Activated CD4-positive, alpha-beta T cell treated with anti-CD3 and anti-CD28 coated beads, Interleukin-2, amount 10 ng/mL, durations not matched to agents 7 days and 5 days (primary cell): ENCODE data around the gene TUBGCP3. TPM values are rescaled to one million over a fixed set of nuclear protein-coding genes. Genes with fewer than 3 reads are reported as not detected.

ENCODE experiments used
- CTCF ChIA-PET: fragments of 350-600 bp; sonication (Branson Sonifier 250); formaldehyde crosslinking; loops from one replicate; lab custom pipeline; 2021; ENCODE audit warnings: antibody characterized with exemption; lab: Charles Lee
- POLR2A ChIA-PET: fragments of 350-600 bp; sonication (Branson Sonifier 250); formaldehyde crosslinking; loops from one replicate; lab custom pipeline; 2021; ENCODE audit warnings: antibody characterized with exemption; lab: Charles Lee
- DNase-seq: peaks from one replicate; pipeline ENCODE4 v3.0.0-alpha.2; 2020
- H3K27ac Mint-ChIP-seq: one replicate; pipeline ENCODE4 v1.8.0; 2021; ENCODE audit warnings: mild to moderate bottlenecking, moderate library complexity, mixed read lengths
- H3K27me3 Mint-ChIP-seq: one replicate; pipeline ENCODE4 v1.8.0; 2021; ENCODE audit warnings: mixed read lengths
- H3K36me3 Mint-ChIP-seq: one replicate; pipeline ENCODE4 v1.8.0; 2021; ENCODE audit warnings: low read depth, mixed read lengths
- H3K4me1 Mint-ChIP-seq: one replicate; pipeline ENCODE4 v1.8.0; 2021; ENCODE audit warnings: mixed read lengths
- H3K4me3 Mint-ChIP-seq: one replicate; pipeline ENCODE4 v1.8.0; 2021; ENCODE audit warnings: mild to moderate bottlenecking, moderate library complexity, mixed read lengths
- H3K9me3 Mint-ChIP-seq: one replicate; pipeline ENCODE4 v1.8.0; 2021; ENCODE audit warnings: mixed read lengths
- total RNA-seq, 2 experiments: library from RNA; stranded (reverse); gene quantifications; one replicate each; pipeline ENCODE4 v1.2.3, GENCODE V29; 2021

The TUBGCP3 gene
- total RNA-seq, 2 experiments from 2014 or later = 59.7 to 67.7 TPM

- no peak overlapping the region for H3K27ac Mint-ChIP-seq
- POLR2A ChIA-PET = no interaction called here
Measured at GRCh38 chr13:112529216-112529615, 58.7 kb downstream of the TUBGCP3 start.

DNA sequence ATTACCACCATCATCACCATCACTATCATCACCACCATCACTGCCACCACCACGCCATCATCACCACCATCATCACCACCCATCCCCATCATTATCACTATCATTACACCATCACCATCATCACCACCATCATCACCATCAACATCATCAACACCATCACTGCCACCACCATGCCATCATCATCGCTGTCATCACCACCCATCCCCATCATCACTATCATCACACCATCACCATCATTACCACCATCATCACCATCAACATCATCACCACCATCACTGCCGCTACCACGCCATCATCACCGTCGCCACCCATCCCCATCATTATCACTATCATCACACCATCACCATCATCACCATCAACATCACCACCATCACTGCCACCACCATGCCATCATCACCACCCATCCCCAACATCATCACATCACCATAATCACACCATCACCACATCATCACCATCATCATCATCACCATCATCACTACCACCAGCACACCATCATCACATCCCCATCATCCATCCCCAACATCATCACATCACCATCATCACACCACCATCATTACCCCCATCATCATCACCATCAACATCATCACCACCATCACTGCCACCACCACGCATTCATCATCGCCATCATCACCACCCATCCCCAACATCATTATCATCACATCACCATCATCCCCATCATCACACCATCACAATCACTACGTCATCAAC lies 61.7 kb downstream of the TUBGCP3 start:
- CTCF ChIA-PET = no interaction called here
- H3K4me1 Mint-ChIP-seq = no peaks in the 10 kb centered on the region
- POLR2A ChIA-PET = no interaction called here
- H3K27me3 Mint-ChIP-seq = no peaks in the 10 kb centered on the region
- peaks cover 1% of the 10 kb centered on the region for H3K36me3 Mint-ChIP-seq
- no peak overlapping the region for H3K27ac Mint-ChIP-seq
- no peak for DNase-seq
- no peak overlapping the region for H3K4me3 Mint-ChIP-seq
- no peaks in the 10 kb centered on the region for H3K9me3 Mint-ChIP-seq

More at GRCh38 chr13:112529216-112529615, 58.7 kb downstream of the TUBGCP3 start:
- H3K4me1 Mint-ChIP-seq = peaks cover 9% of the 10 kb centered on the region
- H3K27me3 Mint-ChIP-seq = no peaks in the 10 kb centered on the region
- no peaks in the 10 kb centered on the region for H3K9me3 Mint-ChIP-seq
- no peaks in the 10 kb centered on the region for H3K36me3 Mint-ChIP-seq
- no peak for DNase-seq
- CTCF ChIA-PET = interaction anchor here (0.7 kb wide), 1 partner anchor 361 kb away, joined by 3 read pairs; no protein-coding TSS in a partner anchor
- H3K4me3 Mint-ChIP-seq = no peak overlapping the region

DNA sequence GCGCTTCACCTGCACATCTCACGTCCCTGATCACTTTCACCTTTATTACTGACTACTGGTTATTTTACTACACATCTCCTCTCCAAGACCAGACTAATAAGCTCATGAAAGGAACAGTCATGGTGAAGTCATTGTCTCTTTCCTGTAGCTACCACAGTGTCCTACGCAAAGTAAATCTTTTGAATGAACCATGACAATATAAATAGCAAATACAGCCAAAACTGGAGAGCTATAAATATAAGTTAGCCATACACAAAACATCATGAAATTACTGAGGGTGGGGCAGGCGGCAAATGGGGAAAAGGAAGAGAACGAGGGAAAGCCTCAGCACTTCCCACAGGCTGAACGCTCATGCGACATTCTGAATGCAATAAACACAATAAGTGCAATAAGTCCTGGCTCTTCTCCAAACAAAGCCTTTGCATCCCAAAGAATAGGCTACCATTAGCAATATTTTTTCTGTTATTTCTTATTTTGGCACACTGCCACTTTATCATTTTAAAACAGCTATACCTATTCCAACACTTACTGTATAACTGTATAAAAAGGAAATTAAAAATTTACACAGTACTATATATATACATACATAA lies 62.5 kb downstream of the TUBGCP3 start:
- Mint-ChIP-seq H3K9me3 (no peaks in the 10 kb centered on the region), H3K27me3 (no peaks in the 10 kb centered on the region), H3K36me3 (peaks cover 3% of the 10 kb centered on the region), H3K27ac (no peak overlapping the region), H3K4me3 (no peak overlapping the region), H3K4me1 (peaks cover 2% of the 10 kb centered on the region)
- DNase-seq = no peak
- CTCF ChIA-PET = interaction anchor here (0.6 to 1.0 kb wide), 2 partner anchors 9 to 40 kb away, joined by 3 read pairs; no protein-coding TSS in a partner anchor
- POLR2A ChIA-PET = no interaction called here

DNA sequence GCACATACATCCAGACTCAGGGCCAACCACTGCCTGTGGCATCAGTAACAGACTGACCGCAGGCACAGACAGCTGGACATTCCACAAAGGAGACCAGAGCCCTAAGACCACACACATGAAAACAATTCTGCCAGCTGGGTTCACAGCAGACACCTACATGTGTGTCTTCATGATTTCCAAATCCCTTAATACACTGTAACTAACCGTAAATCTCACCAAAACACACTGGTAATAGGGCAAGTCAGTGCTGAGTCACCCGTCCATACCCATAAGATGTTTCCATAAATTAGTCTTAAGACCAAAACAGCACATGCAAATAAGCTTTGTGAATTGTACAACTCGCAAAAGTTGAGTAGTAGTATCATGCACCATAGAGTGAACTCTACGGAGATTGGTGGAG lies 65.4 kb downstream of the TUBGCP3 start:
- no peaks in the 10 kb centered on the region for H3K27me3 Mint-ChIP-seq
- ChIA-PET CTCF (no interaction called here), POLR2A (no interaction called here)
- no peaks in the 10 kb centered on the region for H3K9me3 Mint-ChIP-seq
- peaks cover 13% of the 10 kb centered on the region for H3K36me3 Mint-ChIP-seq
- H3K4me1 Mint-ChIP-seq = peaks cover 2% of the 10 kb centered on the region
- H3K4me3 Mint-ChIP-seq = no peak overlapping the region
- no peak overlapping the region for H3K27ac Mint-ChIP-seq
- no peak for DNase-seq

GRCh38 chr13:112521073-112521685 lies 66.8 kb downstream of the TUBGCP3 start:
- Mint-ChIP-seq H3K9me3 (no peaks in the 10 kb centered on the region), H3K4me3 (no peak overlapping the region), H3K27ac (no peak overlapping the region), H3K36me3 (peaks cover 16% of the 10 kb centered on the region), H3K27me3 (no peaks in the 10 kb centered on the region), H3K4me1 (peaks cover 2% of the 10 kb centered on the region)
- CTCF ChIA-PET = interaction anchor here (0.6 kb wide), 2 partner anchors 12 to 53 kb away, joined by 3 read pairs; no protein-coding TSS in a partner anchor
- POLR2A ChIA-PET = no interaction called here
- no peak for DNase-seq

GRCh38 chr13:112519517-112520060 lies 68.4 kb downstream of the TUBGCP3 start:
- Mint-ChIP-seq H3K4me1 (peaks cover 2% of the 10 kb centered on the region), H3K4me3 (no peak overlapping the region), H3K27ac (no peak overlapping the region), H3K36me3 (peaks cover 22% of the 10 kb centered on the region), H3K27me3 (no peaks in the 10 kb centered on the region), H3K9me3 (no peaks in the 10 kb centered on the region)
- ChIA-PET CTCF (no interaction called here), POLR2A (no interaction called here)
- no peak for DNase-seq

DNA sequence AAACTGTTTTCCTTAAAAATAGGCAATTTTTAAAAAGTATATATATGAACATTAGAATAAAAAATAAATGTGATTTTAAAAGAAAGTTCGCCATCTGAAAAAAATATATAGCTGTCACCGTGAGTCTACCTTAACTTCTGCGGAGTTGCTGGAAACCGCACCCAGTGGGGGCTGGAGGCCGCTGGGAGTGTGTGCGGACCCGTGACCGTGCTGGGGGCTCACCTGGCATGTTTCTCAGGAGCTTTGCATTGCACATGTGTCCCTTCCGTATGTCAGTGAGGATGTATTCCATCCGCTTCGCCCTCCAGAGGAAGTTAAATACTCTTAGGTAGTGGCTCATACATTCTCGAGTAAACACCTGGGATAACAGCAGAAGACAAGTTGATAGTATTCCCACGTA lies 71.7 kb downstream of the TUBGCP3 start:
- Mint-ChIP-seq H3K4me3 (no peak overlapping the region), H3K27ac (no peak overlapping the region), H3K4me1 (peaks cover 2% of the 10 kb centered on the region), H3K9me3 (no peaks in the 10 kb centered on the region), H3K36me3 (peaks cover 24% of the 10 kb centered on the region), H3K27me3 (no peaks in the 10 kb centered on the region)
- DNase-seq = no peak
- ChIA-PET CTCF (interaction anchor here (0.8 to 1.1 kb wide), 2 partner anchors 9 to 90 kb away, joined by 3 read pairs; no protein-coding TSS in a partner anchor), POLR2A (no interaction called here)

DNA sequence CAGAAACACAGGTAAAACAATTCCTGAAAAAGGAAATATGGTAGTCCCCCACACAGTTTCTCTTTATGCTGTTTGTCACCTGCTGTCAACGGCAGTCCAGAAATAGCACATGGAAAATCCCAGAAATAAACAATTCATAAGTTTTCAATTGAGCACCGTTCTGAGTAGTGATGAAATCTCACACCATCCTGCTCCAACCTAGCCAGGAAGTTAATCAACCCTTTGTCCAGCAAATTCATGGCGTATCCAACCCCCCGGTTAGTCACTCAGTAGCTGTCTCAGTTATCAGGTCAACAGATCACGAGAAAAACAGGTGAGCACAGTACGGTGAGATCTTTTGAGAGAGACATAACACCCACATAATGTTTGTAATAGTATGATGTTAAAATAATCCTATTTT lies 74.2 kb downstream of the TUBGCP3 start:
- peaks cover 18% of the 10 kb centered on the region for H3K36me3 Mint-ChIP-seq
- CTCF ChIA-PET = no interaction called here

GRCh38 chr13:112510987-112511685 lies 76.8 kb downstream of the TUBGCP3 start:
- H3K27ac Mint-ChIP-seq = peak overlapping the region; percentile 31
- H3K36me3 Mint-ChIP-seq = peaks cover 21% of the 10 kb centered on the region
- no peak overlapping the region for H3K4me3 Mint-ChIP-seq
- ChIA-PET POLR2A (no interaction called here), CTCF (no interaction called here)
- H3K9me3 Mint-ChIP-seq = no peaks in the 10 kb centered on the region
- H3K27me3 Mint-ChIP-seq = no peaks in the 10 kb centered on the region
- no peaks in the 10 kb centered on the region for H3K4me1 Mint-ChIP-seq
- DNase-seq = no peak

More for the DNA sequence above, 74.2 kb downstream of the TUBGCP3 start:
- H3K4me1 Mint-ChIP-seq = no peaks in the 10 kb centered on the region
- DNase-seq = no peak
- no peaks in the 10 kb centered on the region for H3K9me3 Mint-ChIP-seq
- POLR2A ChIA-PET = no interaction called here
- H3K27ac Mint-ChIP-seq = no peak overlapping the region
- H3K4me3 Mint-ChIP-seq = no peak overlapping the region
- H3K27me3 Mint-ChIP-seq = no peaks in the 10 kb centered on the region

DNA sequence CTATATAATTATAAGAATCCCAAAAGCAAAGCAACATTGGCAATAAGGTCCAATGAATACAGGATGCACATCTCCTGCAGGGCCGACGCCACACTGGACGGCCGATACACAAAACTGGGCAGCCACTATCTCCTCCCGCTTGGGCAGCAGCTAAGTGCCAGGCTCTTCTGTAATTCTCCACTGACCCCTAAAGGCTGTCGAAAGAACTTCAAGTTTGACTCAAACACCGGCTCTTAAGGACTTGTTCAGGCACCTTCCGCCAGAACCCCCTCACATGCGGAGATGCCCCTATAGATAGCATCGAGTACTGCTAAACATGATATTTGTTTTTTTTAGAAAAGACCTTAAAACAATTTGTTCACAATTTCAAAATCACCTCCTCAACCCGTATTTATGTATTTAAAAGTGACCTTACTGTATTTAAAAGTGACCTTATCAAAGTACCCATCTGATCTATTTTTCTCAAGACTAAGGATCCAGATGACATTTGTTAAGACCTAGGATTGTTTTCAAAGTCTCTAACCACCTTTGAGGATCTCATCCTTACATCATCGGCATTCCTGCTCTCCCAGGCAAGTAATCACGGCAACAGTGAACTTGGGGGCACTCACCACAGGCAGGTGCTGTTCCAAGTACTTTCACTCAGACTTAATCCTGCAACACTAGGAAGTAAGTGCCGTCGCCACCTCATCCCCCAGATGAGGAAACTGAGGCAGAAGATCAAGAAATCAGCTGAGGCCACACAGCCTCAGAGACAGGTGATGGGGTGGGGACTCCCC lies 77.8 kb downstream of the TUBGCP3 start:
- peaks cover 17% of the 10 kb centered on the region for H3K36me3 Mint-ChIP-seq

GRCh38 chr13:112509190-112509589 lies 78.8 kb downstream of the TUBGCP3 start:
- CTCF ChIA-PET = no interaction called here
- POLR2A ChIA-PET = no interaction called here
- no peaks in the 10 kb centered on the region for H3K9me3 Mint-ChIP-seq
- H3K4me1 Mint-ChIP-seq = no peaks in the 10 kb centered on the region
- DNase-seq = no peak
- no peak overlapping the region for H3K4me3 Mint-ChIP-seq
- no peaks in the 10 kb centered on the region for H3K27me3 Mint-ChIP-seq
- no peak overlapping the region for H3K27ac Mint-ChIP-seq
- peaks cover 18% of the 10 kb centered on the region for H3K36me3 Mint-ChIP-seq

More for the DNA sequence above, 77.8 kb downstream of the TUBGCP3 start:
- Mint-ChIP-seq H3K27ac (no peak overlapping the region), H3K4me3 (no peak overlapping the region), H3K27me3 (no peaks in the 10 kb centered on the region), H3K4me1 (no peaks in the 10 kb centered on the region), H3K9me3 (no peaks in the 10 kb centered on the region)
- POLR2A ChIA-PET = no interaction called here
- CTCF ChIA-PET = no interaction called here
- no peak for DNase-seq

DNA sequence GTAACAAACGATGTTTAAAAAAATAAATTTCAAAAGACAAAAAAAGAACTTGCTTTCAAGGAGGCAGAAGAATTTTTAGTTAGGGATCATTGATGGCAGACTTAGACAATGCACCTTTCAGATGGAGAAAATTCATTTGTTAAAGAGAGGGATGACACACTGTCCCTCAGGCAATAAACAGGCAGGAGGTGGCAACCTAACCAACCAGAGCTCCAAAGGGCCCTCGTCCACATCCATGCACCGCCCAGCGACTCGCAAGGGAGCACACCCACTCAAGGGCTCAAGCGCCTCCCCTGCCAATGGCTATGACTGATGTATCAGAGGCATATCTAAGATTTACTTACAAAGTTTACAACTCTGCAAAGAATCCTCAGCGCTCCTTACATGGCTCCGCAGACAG lies 81.9 kb downstream of the TUBGCP3 start:
- Mint-ChIP-seq H3K4me3 (no peak overlapping the region), H3K27ac (no peak overlapping the region), H3K4me1 (no peaks in the 10 kb centered on the region), H3K27me3 (no peaks in the 10 kb centered on the region), H3K36me3 (peaks cover 26% of the 10 kb centered on the region), H3K9me3 (no peaks in the 10 kb centered on the region)
- ChIA-PET POLR2A (no interaction called here), CTCF (no interaction called here)
- no peak for DNase-seq
